Testis (tissue), 3 donors: Measurements from ENCODE around the gene COL11A2. TPM values are rescaled to one million over a fixed set of nuclear protein-coding genes. Genes with fewer than 3 reads are reported as not detected.

Experiments used
- DNase-seq: peaks from one replicate; pipeline ENCODE4 v3.0.0-alpha.2; 2019
- H3K27ac ChIP-seq, 2 donors: fragments of 200-600 bp; sonication (generic); one replicate each; pipeline ENCODE4 v1.5.1; 2019
- H3K27me3 ChIP-seq: fragments of 200-600 bp; sonication (generic); one replicate; pipeline ENCODE4 v1.5.1; 2019
- H3K36me3 ChIP-seq: fragments of 200-600 bp; sonication (generic); one replicate; pipeline ENCODE4 v1.5.1; 2017; ENCODE audit warnings: low read depth; ENCODE audit errors: missing control alignments
- H3K4me1 ChIP-seq: fragments of 200-600 bp; sonication (generic); one replicate; pipeline ENCODE4 v1.5.1; 2019
- H3K4me3 ChIP-seq, 2 donors: fragments of 200-600 bp; sonication (generic); one replicate each; pipeline ENCODE4 v1.5.1; 2017 to 2019
- H3K9me3 ChIP-seq: fragments of 200-600 bp; sonication (generic); one replicate; pipeline ENCODE4 v1.5.1; 2017
- CTCF ChIP-seq, 3 experiments: fragments of 450-650 bp in 2 of 3; fragments of 200-600 bp in 1 of 3; sonication (generic) in 1 of 3; IDR thresholded peaks; one replicate each; pipeline ENCODE4 v1.5.1; 2016 to 2019; ENCODE audit warnings: antibody characterized with exemption in 3 of 3, mild to moderate bottlenecking in 2 of 3, moderate library complexity in 1 of 3
- POLR2A ChIP-seq: fragments of 450-650 bp; IDR thresholded peaks from one replicate; pipeline ENCODE4 v1.6.1; 2017; ENCODE audit warnings: antibody characterized with exemption, mild to moderate bottlenecking, moderate library complexity
- WGBS, 2 donors: methylation state at CpG; one replicate each; pipeline ENCODE4 v1.1.5; 2018; 5-methylcytosine and 5-hydroxymethylcytosine counted together
- intact Hi-C: fragments of 100-400 bp; cut with DNase I; formaldehyde crosslinking; loops from one replicate; pipeline ENCODE4 v1.15.1; 2023; ENCODE audit warnings: low total_unique reads
- polyA plus RNA-seq: library from polyadenylated mRNA; stranded (reverse); fragments of 350-450 nt; fragmentation: Illumina TruSeq; extraction: RNeasy Lipid Tissue Mini Kit (QIAGEN cat#74804); gene quantifications from one replicate; pipeline ENCODE4 v1.2.3, GENCODE V29; 2014; ENCODE audit warnings: low read depth, low replicate concordance; ENCODE audit not compliant: insufficient read depth
- total RNA-seq, 2 donors: library from RNA; depleted of rRNA; stranded (reverse); fragments of >200 nt; gene quantifications; one replicate each; pipeline ENCODE4 v1.2.3, GENCODE V29; 2016

Gene COL11A2
- total and polyA plus RNA-seq, 3 donors from 2014 or later = 8.2 to 8.8 (median 8.6) TPM

- Histone ChIP-seq H3K27ac (peak overlapping the region; percentile 66 to 68), H3K36me3 (no peaks in the 10 kb centered on the region), H3K9me3 (no peaks in the 10 kb centered on the region), H3K4me3 (peak overlapping the region; percentile 58 to 79), H3K27me3 (no peaks in the 10 kb centered on the region), H3K4me1 (peaks cover 39% of the 10 kb centered on the region)
- TF ChIP-seq CTCF (IDR thresholded peaks at IDR 0.05) = no peak
- no peak for DNase-seq
- WGBS, 2 donors = 52 to 58% methylated on average over 17 of the region's 17 CpGs
- intact Hi-C loops = loop anchor here (10.0 kb wide), 1 partner anchor 109 kb away; the partner anchor contains the start of genes TAPBP and ZBTB22
Measured at GRCh38 chr6:33205191-33206026, 13.1 kb upstream of the COL11A2 start.

DNA sequence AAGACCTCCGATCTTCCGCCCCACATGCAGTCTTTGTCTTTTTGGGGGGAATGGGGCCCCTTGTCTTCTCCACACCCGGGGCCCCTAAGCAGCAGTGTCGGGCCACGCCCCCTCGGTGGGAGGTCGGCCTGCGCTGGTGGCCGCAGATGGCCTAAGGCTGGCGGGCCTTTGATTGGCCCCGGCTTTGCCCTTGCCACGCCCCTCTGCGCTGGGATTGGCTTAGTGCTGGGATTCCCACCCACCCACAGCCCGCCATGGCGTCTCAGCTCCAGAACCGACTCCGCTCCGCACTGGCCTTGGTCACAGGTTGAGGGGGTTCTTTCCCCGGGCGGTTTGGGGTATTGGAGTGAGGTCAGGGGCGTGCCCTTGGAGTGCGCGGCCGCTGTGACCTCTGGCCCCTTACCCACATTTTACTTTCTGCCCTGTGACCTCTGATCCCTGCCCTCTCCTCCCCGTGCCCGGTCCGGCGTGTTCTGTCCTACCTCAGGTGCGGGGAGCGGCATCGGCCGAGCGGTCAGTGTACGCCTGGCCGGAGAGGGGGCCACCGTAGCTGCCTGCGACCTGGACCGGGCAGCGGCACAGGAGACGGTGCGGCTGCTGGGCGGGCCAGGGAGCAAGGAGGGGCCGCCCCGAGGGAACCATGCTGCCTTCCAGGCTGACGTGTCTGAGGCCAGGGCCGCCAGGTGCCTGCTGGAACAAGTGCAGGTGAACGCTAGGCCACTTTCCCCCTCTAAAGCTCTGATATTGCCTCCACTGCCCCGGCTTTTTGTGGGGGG, 12.3 kb upstream of the COL11A2 start, which contains the start of gene HSD17B8:
HSD17B8 (plus strand) TSS at position 241 of the 776 bp plus-strand sequence; CDS start at position 255, 14 bp downstream.
- no peaks in the 10 kb centered on the region for H3K36me3 ChIP-seq
- intact Hi-C loops = loop anchor here (10.0 kb wide), 1 partner anchor 110 kb away; the partner anchor contains the start of genes TAPBP and ZBTB22
- TF ChIP-seq CTCF (IDR thresholded peaks at IDR 0.05) (no peak), POLR2A (no peak)
- WGBS, 2 donors = 1 to 2% methylated on average over 7 to 44 of the region's 48 CpGs
- peak; percentile 98 for DNase-seq
- H3K27ac ChIP-seq = peak within 1 kb of the TSS; percentile 66 to 68
- peaks cover 39% of the 10 kb centered on the region for H3K4me1 ChIP-seq
- H3K4me3 ChIP-seq = peak within 1 kb of the TSS; percentile 58 to 79
- no peaks in the 10 kb centered on the region for H3K9me3 ChIP-seq
- H3K27me3 ChIP-seq = no peaks in the 10 kb centered on the region

DNA sequence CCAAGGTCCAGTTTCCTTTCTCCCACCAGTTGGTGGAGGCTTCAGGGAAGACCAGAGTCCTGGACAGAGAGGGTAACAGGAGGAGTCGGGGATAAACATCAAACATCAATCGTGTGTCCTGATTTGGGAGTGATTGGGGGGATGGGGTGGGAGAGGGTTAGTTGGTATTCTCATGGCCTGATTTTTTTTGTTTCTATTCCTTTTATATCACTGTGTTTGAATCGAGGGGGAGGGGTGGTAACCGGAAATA, 11.8 kb upstream of the COL11A2 start:
- TF ChIP-seq POLR2A (no peak), CTCF (IDR thresholded peaks at IDR 0.05) (no peak)
- H3K9me3 ChIP-seq = no peaks in the 10 kb centered on the region
- intact Hi-C loops = loop anchor here (10.0 kb wide), 1 partner anchor 111 kb away; the partner anchor contains the start of genes TAPBP and ZBTB22
- no peak for DNase-seq
- no peak overlapping the region for H3K27ac ChIP-seq
- H3K4me1 ChIP-seq = peaks cover 44% of the 10 kb centered on the region
- WGBS, 2 donors = 8 to 9% methylated on average over 4 of the region's 4 CpGs
- no peaks in the 10 kb centered on the region for H3K36me3 ChIP-seq
- peak overlapping the region in 1 of 2 donors; percentile 79 for H3K4me3 ChIP-seq
- no peaks in the 10 kb centered on the region for H3K27me3 ChIP-seq

GRCh38 chr6:33203443-33204164, 11.3 kb upstream of the COL11A2 start:
- Histone ChIP-seq H3K4me1 (peaks cover 45% of the 10 kb centered on the region), H3K36me3 (no peaks in the 10 kb centered on the region), H3K27me3 (no peaks in the 10 kb centered on the region), H3K27ac (no peak overlapping the region), H3K9me3 (no peaks in the 10 kb centered on the region), H3K4me3 (no peak overlapping the region)
- intact Hi-C loops = loop anchor here (10.0 kb wide), 1 partner anchor 111 kb away; the partner anchor contains the start of genes TAPBP and ZBTB22
- no peak for TF ChIP-seq POLR2A
- no peak for DNase-seq
- WGBS, 2 donors = 80 to 90% methylated on average over 7 of the region's 7 CpGs
